HFFc6 (cell line): ENCODE data around the gene TECPR2. TPM values are rescaled to one million over a fixed set of nuclear protein-coding genes. Genes with fewer than 3 reads are reported as not detected.

Experiments
- DNase-seq: peaks from one replicate; pipeline ENCODE4 v3.0.0-alpha.2; 2018
- H3K27ac Mint-ChIP-seq: 2 replicates; pipeline ENCODE4 v1.8.0; 2020; ENCODE audit warnings: mild to moderate bottlenecking, mixed read lengths
- H3K27me3 Mint-ChIP-seq: 2 replicates; pipeline ENCODE4 v1.8.0; 2021; ENCODE audit warnings: mild to moderate bottlenecking, moderate library complexity, mixed read lengths; ENCODE audit not compliant: insufficient read depth
- H3K36me3 Mint-ChIP-seq: 2 replicates; pipeline ENCODE4 v1.8.0; 2021; ENCODE audit warnings: low read depth, mixed read lengths
- H3K4me1 Mint-ChIP-seq: 2 replicates; pipeline ENCODE4 v1.8.0; 2020; ENCODE audit warnings: low read depth, mixed read lengths
- H3K4me3 Mint-ChIP-seq: 2 replicates; pipeline ENCODE4 v1.8.0; 2020; ENCODE audit warnings: mild to moderate bottlenecking, moderate library complexity, mixed read lengths
- H3K9me3 Mint-ChIP-seq: 2 replicates; pipeline ENCODE4 v1.8.0; 2020; ENCODE audit warnings: mild to moderate bottlenecking, mixed read lengths
- CTCF ChIP-seq: fragments of 200-600 bp; sonication (generic); IDR thresholded peaks from 2 replicates; pipeline ENCODE4 v1.5.0; 2021; ENCODE audit warnings: antibody characterized with exemption, mild to moderate bottlenecking
- total RNA-seq, 6 experiments: library from RNA; stranded (reverse); fragmentation: NEBNext Ultra II Directional; extraction: Animal tissue kit (Norgen Biotek cat#: 25700); gene quantifications; 2 replicates in 1 of 6; 3 replicates in 5 of 6; pipeline ENCODE4 v1.2.3, GENCODE V29; 2021

Gene TECPR2
- total RNA-seq, 6 experiments from 2014 or later, result 22.0 to 29.6 (median 26.4) TPM

- Mint-ChIP-seq H3K9me3 (no peaks in the 10 kb centered on the region), H3K4me1 (peaks cover 11% of the 10 kb centered on the region), H3K4me3 (no peak overlapping the region), H3K27ac (no peak overlapping the region), H3K27me3 (no peaks in the 10 kb centered on the region), H3K36me3 (peaks cover 2% of the 10 kb centered on the region; the same call in 1 of the 2 replicates)
- TF ChIP-seq CTCF, result no peak
- DNase-seq, result no peak
These were observed 94.8 kb downstream of the TECPR2 start for GRCh38 chr14:102457509-102457908.

- no peaks in the 10 kb centered on the region for H3K27me3 Mint-ChIP-seq
- peaks cover 14% of the 10 kb centered on the region for H3K4me1 Mint-ChIP-seq
- no peak for DNase-seq
- no peak overlapping the region; the same call in 1 of the 2 replicates for H3K27ac Mint-ChIP-seq
- peaks cover 20% of the 10 kb centered on the region for H3K36me3 Mint-ChIP-seq
- no peaks in the 10 kb centered on the region for H3K9me3 Mint-ChIP-seq
- TF ChIP-seq CTCF, result no peak
- H3K4me3 Mint-ChIP-seq, result no peak overlapping the region
These were observed 99.0 kb downstream of the TECPR2 start for GRCh38 chr14:102461490-102462338.

- no peak for DNase-seq
- Mint-ChIP-seq H3K4me1 (peaks cover 14% of the 10 kb centered on the region), H3K9me3 (no peaks in the 10 kb centered on the region), H3K36me3 (peaks cover 26% of the 10 kb centered on the region), H3K4me3 (no peak overlapping the region), H3K27me3 (no peaks in the 10 kb centered on the region), H3K27ac (peak overlapping the region; percentile 2; the same call in 1 of the 2 replicates)
- no peak for TF ChIP-seq CTCF
These were observed 99.7 kb downstream of the TECPR2 start for GRCh38 chr14:102462391-102462790.

GRCh38 chr14:102464006-102464405 lies 101.3 kb downstream of the TECPR2 start:
- Mint-ChIP-seq H3K27ac (no peak overlapping the region), H3K27me3 (no peaks in the 10 kb centered on the region), H3K4me1 (peaks cover 14% of the 10 kb centered on the region), H3K36me3 (peaks cover 39% of the 10 kb centered on the region), H3K4me3 (no peak overlapping the region), H3K9me3 (peaks cover 7% of the 10 kb centered on the region; the same call in 1 of the 2 replicates)
- TF ChIP-seq CTCF, result no peak
- no peak for DNase-seq

GRCh38 chr14:102464846-102465341 lies 102.2 kb downstream of the TECPR2 start:
- no peaks in the 10 kb centered on the region for H3K27me3 Mint-ChIP-seq
- H3K9me3 Mint-ChIP-seq, result peaks cover 13% of the 10 kb centered on the region
- DNase-seq, result no peak
- no peak for TF ChIP-seq CTCF
- H3K4me3 Mint-ChIP-seq, result no peak overlapping the region
- H3K4me1 Mint-ChIP-seq, result peaks cover 14% of the 10 kb centered on the region
- H3K36me3 Mint-ChIP-seq, result peaks cover 48% of the 10 kb centered on the region
- no peak overlapping the region for H3K27ac Mint-ChIP-seq
